Measurements from ENCODE around the gene TIGD6. TPM values are rescaled to one million over a fixed set of nuclear protein-coding genes. Genes with fewer than 3 reads are reported as not detected.

Gene TIGD6
- total RNA-seq, 2 experiments from 2014 or later = 1.2 to 2.2 TPM

GRCh38 chr5:150024346-150024984, 24.0 kb upstream of the TIGD6 start:
- TF ChIP-seq, protein P1, sequence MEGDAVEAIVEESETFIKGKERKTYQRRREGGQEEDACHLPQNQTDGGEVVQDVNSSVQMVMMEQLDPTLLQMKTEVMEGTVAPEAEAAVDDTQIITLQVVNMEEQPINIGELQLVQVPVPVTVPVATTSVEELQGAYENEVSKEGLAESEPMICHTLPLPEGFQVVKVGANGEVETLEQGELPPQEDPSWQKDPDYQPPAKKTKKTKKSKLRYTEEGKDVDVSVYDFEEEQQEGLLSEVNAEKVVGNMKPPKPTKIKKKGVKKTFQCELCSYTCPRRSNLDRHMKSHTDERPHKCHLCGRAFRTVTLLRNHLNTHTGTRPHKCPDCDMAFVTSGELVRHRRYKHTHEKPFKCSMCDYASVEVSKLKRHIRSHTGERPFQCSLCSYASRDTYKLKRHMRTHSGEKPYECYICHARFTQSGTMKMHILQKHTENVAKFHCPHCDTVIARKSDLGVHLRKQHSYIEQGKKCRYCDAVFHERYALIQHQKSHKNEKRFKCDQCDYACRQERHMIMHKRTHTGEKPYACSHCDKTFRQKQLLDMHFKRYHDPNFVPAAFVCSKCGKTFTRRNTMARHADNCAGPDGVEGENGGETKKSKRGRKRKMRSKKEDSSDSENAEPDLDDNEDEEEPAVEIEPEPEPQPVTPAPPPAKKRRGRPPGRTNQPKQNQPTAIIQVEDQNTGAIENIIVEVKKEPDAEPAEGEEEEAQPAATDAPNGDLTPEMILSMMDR (IDR thresholded peaks at IDR 0.05) = no peak
- ChIA-PET POLR2A (no interaction called here), CTCF (no interaction called here)
- H3K9me3 Mint-ChIP-seq = no peaks in the 10 kb centered on the region
- H3K4me3 Mint-ChIP-seq = no peak overlapping the region
- ATAC-seq (no peak), DNase-seq (no peak)
- intact Hi-C loops (cut with micrococcal nuclease) = no loop called here
- no peak overlapping the region for H3K27ac Mint-ChIP-seq
- peaks cover 12% of the 10 kb centered on the region for H3K4me1 Mint-ChIP-seq (ENCODE audit: low read depth)
- no peaks in the 10 kb centered on the region for H3K27me3 Mint-ChIP-seq
- peaks cover 42% of the 10 kb centered on the region for H3K36me3 Mint-ChIP-seq (ENCODE audit: low read depth)

DNA sequence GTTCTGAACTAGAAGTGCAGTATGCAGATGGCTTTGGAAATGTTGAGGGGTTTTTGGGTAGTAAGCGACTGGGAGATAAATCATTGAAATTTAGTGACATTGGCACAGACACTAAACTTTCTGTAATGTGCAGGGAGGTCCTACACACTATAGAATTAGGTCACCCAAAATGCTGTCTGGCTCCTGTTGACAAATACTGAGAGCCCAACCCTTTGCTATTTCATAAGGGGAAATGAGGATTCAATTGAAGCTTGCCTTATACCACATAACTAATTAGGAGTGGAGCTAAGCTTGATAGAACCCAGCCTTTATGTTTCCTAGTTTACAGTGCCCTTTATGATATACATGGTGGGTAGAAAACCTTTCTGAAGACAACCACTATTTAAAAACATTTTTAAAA, 22.7 kb upstream of the TIGD6 start:
- Mint-ChIP-seq H3K27ac (no peak overlapping the region), H3K4me1 (ENCODE audit: low read depth) (peaks cover 12% of the 10 kb centered on the region), H3K9me3 (no peaks in the 10 kb centered on the region), H3K36me3 (ENCODE audit: low read depth) (peaks cover 46% of the 10 kb centered on the region), H3K4me3 (no peak overlapping the region), H3K27me3 (no peaks in the 10 kb centered on the region)
- DNase-seq = no peak
- TF ChIP-seq, protein P1 (IDR thresholded peaks at IDR 0.05) = no peak
- ATAC-seq = no peak
- POLR2A ChIA-PET = no interaction called here
- intact Hi-C loops (cut with micrococcal nuclease) = no loop called here
- CTCF ChIA-PET = interaction anchor here (1.5 kb wide), 1 partner anchor 11 kb away, joined by 4 read pairs; no protein-coding TSS in a partner anchor

- DNase-seq (no peak), ATAC-seq (no peak)
- Mint-ChIP-seq H3K9me3 (no peaks in the 10 kb centered on the region), H3K4me1 (ENCODE audit: low read depth) (peaks cover 12% of the 10 kb centered on the region), H3K27me3 (no peaks in the 10 kb centered on the region), H3K4me3 (no peak overlapping the region), H3K27ac (no peak overlapping the region), H3K36me3 (ENCODE audit: low read depth) (peaks cover 45% of the 10 kb centered on the region)
- POLR2A ChIA-PET = no interaction called here
- intact Hi-C loops (cut with micrococcal nuclease) = no loop called here
- TF ChIP-seq, protein P1 (IDR thresholded peaks at IDR 0.05) = no peak
- CTCF ChIA-PET = interaction anchor here (1.5 kb wide), 1 partner anchor 11 kb away, joined by 4 read pairs; no protein-coding TSS in a partner anchor
Observed at GRCh38 chr5:150022681-150023080, 22.2 kb upstream of the TIGD6 start.

DNA sequence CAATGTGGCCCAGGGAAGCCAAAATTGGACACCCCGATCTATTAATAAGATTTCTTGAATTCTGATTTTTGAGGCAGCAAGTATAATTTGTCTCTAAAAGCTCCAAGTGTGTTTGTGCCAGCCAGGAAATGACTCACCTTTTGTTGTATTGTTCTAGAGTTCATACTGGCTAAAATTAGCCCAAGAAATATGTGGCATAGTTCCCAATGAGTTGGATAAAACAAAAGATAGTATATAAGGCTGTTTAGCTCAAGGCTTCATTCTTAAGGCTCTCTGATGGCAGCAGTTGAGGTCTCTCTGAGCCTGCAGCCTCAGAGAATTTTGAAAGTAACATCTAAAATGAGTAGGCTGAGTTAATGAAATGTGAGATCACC, 21.7 kb upstream of the TIGD6 start:
- intact Hi-C loops (cut with micrococcal nuclease) = no loop called here
- POLR2A ChIA-PET = interaction anchor here (0.9 kb wide), 1 partner anchor 8 kb away, joined by 3 read pairs; no protein-coding TSS in a partner anchor
- H3K36me3 Mint-ChIP-seq (ENCODE audit: low read depth) = peaks cover 47% of the 10 kb centered on the region

More for the DNA sequence above, 21.7 kb upstream of the TIGD6 start:
- ATAC-seq (no peak), DNase-seq (no peak)
- Mint-ChIP-seq H3K4me1 (ENCODE audit: low read depth) (peaks cover 12% of the 10 kb centered on the region), H3K4me3 (no peak overlapping the region), H3K9me3 (no peaks in the 10 kb centered on the region), H3K27ac (peak overlapping the region; percentile 12), H3K27me3 (no peaks in the 10 kb centered on the region)
- CTCF ChIA-PET = no interaction called here
- TF ChIP-seq, protein P1 (IDR thresholded peaks at IDR 0.05) = no peak

All from activated CD8-positive, alpha-beta T cell treated with anti-CD3 and anti-CD28 coated beads for 36 hours (primary cell).